GM21367 (cell line): ENCODE results near the gene OSBPL5.
"Not testable (repeated sequence)": the region's sequence is repeated elsewhere in the genome, so short reads cannot be mapped to it uniquely, and the experiment has no call there.

Experiments used
- ATAC-seq: cut with Tn5 transposase; IDR thresholded peaks from one replicate; pipeline ENCODE4 v1.9.1; 2021; ENCODE audit not compliant: unreplicated experiment

OSBPL5 gene

DNA sequence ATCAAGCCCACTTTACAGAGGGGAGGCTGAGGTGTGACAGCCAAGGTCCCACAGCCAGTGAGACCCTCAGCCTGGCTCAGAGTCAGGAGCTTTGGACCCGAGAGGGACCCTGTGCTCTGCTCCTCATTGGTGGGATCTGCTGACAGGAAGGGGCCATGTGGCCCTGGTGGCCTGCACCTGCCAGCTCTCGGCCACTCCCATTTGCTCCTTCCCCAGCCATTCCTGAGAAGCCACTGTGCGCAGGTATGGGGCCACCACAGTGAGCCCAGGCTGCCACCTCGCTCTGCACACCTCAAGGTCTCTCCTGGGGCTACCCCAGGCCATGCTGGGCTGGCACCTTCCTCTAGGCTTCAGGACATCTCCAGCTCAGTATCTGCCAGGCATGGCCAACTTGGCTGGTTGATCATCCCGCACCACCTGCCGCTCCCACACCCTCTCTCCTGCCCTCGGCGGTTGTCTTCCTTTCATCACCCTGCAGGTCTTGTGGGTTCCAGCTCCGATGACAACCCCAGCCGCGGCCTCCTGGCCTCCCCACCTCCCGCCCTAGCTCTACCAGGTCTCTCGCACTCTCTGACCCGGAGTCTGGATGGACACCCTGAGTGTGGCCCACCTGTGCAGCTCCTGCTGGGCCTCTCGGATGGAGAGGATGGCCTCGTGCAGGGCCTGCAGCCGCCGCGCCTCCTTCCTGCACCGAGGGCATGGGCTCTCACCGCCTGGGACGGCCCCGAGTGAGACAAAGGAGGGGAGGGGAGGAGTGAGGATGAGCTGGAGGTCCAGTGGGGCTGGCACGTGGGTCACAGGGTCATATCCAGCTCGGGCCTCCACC lies 75.7 kb downstream of the OSBPL5 start:
- ATAC-seq, result no peak

DNA sequence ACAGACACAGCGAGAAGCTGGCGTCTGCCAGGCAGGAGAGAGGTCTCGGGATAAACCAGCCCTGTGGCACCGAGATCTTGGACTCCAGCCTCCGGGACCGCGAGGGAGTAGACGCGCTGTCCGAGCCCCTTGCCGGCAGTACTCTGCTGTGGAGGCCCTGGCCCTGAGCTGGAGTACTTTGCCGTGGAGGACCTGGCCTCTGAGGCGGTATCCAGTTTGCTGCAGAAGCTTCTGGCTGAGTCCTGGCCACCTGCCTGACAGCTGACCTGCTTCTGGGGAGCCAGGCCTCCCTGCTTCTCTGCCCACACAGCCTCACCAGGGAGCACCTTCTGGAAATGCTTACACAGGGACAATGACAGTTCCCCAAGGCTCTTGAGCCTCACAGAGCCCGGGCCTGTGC lies 76.3 kb downstream of the OSBPL5 start:
- no peak for ATAC-seq

GRCh38 chr11:3087821-3088800 lies 77.0 kb downstream of the OSBPL5 start:
- no peak for ATAC-seq

GRCh38 chr11:3087373-3087772 lies 77.7 kb downstream of the OSBPL5 start:
- ATAC-seq, result no peak

GRCh38 chr11:3086671-3087150 lies 78.4 kb downstream of the OSBPL5 start:
- no peak for ATAC-seq

- no peak for ATAC-seq
These were observed 79.0 kb downstream of the OSBPL5 start for GRCh38 chr11:3086114-3086513.

DNA sequence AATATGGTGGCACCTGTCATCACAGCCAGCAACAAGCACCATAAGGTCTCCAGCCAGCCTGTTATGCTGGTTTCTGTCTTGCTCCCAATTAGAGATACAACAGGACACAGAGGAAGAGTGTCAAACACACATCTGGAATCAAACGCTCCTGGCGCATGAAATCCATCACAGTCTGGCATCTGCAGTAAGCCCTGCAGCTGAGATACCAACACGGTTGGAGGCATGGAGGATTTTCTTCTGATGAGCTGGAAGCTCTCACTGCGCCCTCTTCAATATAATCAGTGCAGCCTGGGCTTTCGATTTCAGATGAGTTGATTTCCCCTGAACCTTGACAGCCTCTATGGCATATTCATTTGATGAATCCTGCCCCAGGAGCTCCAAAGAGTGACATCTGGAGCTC lies 80.1 kb downstream of the OSBPL5 start:
- ATAC-seq, result no peak

- ATAC-seq, result no peak
These were observed 81.8 kb downstream of the OSBPL5 start for GRCh38 chr11:3083321-3083720.

- ATAC-seq, result no peak
These were observed 83.7 kb downstream of the OSBPL5 start for GRCh38 chr11:3081386-3081751.

GRCh38 chr11:3080733-3081385 lies 84.3 kb downstream of the OSBPL5 start:
- no peak for ATAC-seq

DNA sequence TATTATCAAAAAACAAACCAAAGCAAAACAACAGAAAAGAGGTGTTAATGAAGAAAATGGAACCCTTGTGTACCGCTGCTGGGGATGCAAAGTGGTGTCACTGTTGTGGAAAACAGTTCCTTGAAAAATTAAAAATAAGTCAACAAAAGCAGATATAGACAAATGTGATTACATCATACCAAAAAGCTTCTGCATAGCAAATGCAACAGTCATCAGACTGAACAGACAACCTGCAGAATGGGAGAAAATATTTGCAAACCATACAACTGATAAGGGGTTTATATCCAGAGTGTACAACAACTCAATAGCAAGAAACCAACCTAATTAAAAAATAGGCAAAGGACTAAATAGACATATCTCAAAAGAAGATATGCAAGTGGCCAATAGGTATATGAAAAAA lies 85.0 kb downstream of the OSBPL5 start:
- ATAC-seq, result no peak

GRCh38 chr11:3077846-3078440 lies 87.2 kb downstream of the OSBPL5 start:
- no peak for ATAC-seq

DNA sequence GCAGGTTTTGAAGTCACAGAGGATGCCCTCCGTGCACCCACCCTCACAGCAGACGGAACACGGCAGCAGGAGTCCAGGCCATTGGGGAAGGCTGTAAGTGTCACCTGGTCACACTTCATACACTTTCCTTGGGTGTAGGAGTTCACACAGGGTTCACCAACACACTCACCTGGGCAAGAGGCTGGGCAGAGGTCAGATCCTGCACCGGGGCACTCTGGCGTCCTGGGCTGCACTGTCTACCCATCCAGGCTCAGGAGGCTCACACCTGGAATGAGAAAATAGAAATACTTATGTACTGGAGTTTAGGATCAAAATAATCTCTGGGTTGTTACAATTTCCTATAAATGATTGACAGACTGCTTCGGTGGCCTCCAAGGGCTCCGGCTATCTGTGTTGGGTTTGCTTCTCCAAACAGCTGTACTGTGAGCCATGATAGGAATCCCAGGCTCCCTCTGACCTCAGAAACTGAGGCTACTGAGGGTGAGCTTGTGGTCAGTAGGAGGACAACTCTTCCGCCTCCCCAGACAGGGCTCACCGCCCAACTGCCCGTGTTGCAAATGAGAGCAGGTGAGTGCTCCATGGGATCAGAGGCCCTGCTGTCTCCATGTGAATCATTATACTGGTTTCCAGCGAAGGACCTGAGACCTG lies 87.8 kb downstream of the OSBPL5 start:
- no peak for ATAC-seq

DNA sequence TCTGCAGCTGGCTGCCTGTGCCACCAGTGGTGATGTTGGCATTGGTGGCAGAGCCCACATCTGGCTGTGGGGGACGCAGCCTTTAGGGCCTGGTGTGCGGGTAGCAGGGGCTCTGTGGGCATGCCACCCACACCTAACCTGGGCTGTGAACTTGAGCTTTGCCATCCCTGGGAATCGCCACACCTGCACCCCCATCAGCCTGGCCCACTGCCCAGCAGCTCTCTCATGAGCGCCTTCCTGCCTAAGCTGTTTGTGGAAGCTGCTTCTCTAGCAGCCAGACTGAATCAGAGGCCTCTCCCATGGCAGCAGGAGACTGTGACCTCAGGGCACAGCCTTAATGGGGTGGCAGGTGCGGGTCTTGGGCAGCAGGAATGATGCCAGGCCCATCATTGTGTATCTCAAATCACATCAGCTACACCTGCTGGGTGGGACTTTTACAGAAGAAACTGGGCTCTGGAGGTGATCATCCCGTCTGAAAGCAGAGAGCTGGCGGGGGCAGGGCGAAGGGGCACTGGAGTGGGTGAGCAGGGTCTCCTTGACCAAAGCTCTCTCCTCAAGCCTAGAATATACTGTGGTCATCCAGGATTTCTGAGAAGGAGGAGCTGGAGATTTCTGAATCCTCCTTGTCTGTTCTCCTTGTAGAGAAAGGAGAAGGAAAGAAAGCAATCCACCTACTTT lies 90.1 kb downstream of the OSBPL5 start:
- ATAC-seq, result no peak

DNA sequence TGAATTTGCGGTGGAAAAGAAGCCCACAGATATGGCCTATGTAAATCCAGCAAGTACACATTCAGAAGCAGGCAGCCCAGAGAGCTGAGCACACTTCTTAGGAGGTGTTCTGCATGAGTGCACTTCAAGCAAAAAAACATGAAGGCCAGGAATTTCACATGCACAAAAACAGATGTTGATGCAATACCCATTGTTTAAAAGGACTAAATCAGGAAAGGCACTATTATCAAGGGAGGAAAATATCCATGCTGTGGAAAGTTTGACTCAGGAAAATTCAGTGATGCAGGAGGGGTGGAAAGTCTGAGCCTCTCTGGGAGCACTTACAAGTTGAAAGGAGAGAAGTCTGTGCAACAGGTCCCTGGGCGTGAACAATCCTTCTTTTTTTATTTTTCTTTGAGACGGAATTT lies 92.1 kb downstream of the OSBPL5 start:
- ATAC-seq, result no peak

DNA sequence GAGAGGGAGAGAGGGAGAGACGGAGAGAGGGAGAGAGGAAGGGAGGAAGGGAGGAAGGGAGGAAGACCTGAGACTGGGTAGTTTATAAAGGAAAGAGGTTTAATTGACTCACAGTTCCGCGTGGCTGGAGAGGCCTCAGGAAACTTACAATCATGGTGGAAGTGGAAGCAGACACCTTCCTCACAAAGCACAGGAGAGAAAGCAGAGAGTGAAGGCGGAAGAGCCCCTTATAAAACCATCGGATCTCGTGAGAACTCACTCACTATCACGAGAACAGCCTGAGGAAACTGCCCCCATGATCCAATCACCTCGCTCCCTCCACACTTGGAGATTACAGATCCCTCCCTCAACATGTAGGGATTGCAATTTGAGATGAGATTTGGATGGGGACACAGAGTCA lies 95.7 kb downstream of the OSBPL5 start:
- ATAC-seq, result no peak

DNA sequence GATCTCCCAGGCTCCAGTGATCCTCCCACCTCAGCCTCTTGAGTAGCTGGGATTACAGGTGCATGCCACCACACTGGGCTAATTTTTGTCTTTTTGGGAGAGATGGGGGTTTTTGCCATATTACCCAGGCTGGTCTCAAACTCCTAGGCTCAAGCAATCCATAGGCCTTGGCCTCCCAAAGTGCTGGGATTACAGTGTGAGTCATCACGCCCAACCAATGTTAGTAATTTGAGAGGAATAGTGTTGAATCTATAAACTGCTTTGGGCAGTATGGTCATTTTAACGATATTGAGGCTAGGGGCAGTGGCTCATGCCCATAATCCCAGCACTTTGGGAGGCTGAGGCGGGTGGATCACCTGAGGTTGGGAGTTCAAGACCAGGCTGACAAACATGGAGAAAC lies 98.8 kb downstream of the OSBPL5 start:
- ATAC-seq, result not testable (repeated sequence)

GRCh38 chr11:3064709-3065108 lies 100.4 kb downstream of the OSBPL5 start:
- not testable (repeated sequence) for ATAC-seq

- ATAC-seq, result not testable (repeated sequence)
These were observed 101.2 kb downstream of the OSBPL5 start for GRCh38 chr11:3063876-3064275.

DNA sequence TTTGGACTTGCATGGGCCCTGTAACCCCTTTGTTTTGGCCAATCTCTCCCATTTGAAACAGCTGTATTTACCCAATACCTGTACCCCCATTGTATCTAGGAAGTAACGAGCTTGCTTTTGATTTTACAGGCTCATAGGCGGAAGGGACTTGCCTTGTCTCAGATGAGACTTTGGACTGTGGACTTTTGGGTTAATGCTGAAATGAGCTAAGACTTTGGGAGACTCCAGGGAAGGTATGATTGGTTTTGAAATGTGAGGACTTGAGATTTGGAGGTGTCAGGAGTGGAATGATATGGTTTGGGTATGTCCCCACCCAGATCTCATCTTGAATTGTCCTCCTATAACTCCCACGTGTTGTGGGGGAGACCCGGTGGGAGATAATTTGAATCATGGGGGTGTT lies 101.7 kb downstream of the OSBPL5 start:
- not testable (repeated sequence) for ATAC-seq
